ENCODE measurements around the gene SCD. TPM values are rescaled to one million over a fixed set of nuclear protein-coding genes. Genes with fewer than 3 reads are reported as not detected.

Gene SCD
- total RNA-seq, 2 experiments from 2014 or later: 1.7 TPM

- no peaks in the 10 kb centered on the region for H3K9me3 ChIP-seq (ENCODE audit: control insufficient read depth in 1 of 2, insufficient read depth in 1 of 2, low read length in 2 of 2)
- no peak overlapping the region for H3K27ac ChIP-seq (ENCODE audit: low read depth in 1 of 2, low read length in 2 of 2)
- H3K4me1 ChIP-seq (ENCODE audit: insufficient read depth, low read length): no peaks in the 10 kb centered on the region
- intact Hi-C loops (cut with DNase I, micrococcal nuclease): no loop called here
- Mint-ChIP-seq H3K9me3 (no peaks in the 10 kb centered on the region), H3K27ac (no peak overlapping the region), H3K4me3 (no peak overlapping the region), H3K27me3 (peaks cover 52% of the 10 kb centered on the region), H3K36me3 (ENCODE audit: low read depth) (no peaks in the 10 kb centered on the region), H3K4me1 (ENCODE audit: low read depth) (no peaks in the 10 kb centered on the region)
- POLR2A ChIA-PET: no interaction called here
- ATAC-seq (ENCODE audit: poor library complexity) (no peak), DNase-seq (no peak)
- no peak overlapping the region for H3K4me3 ChIP-seq (ENCODE audit: low read length)
- no peaks in the 10 kb centered on the region for H3K36me3 ChIP-seq (ENCODE audit: insufficient read depth, low read length)
- TF ChIP-seq CTCF (IDR thresholded peaks at IDR 0.05): no peak
- H3K27me3 ChIP-seq (ENCODE audit: control insufficient read depth in 1 of 2, insufficient read depth in 2 of 2, low read length in 2 of 2): peaks cover 8 to 30% of the 10 kb centered on the region in 2 experiments
- CTCF ChIA-PET: no interaction called here
Measured at GRCh38 chr10:100318207-100318606, 28.8 kb upstream of the SCD start.

GRCh38 chr10:100319707-100320402 is 27.2 kb upstream of the SCD start:
- Histone ChIP-seq H3K27ac (ENCODE audit: low read depth in 1 of 2, low read length in 2 of 2) (no peak overlapping the region), H3K9me3 (ENCODE audit: control insufficient read depth in 1 of 2, insufficient read depth in 1 of 2, low read length in 2 of 2) (no peaks in the 10 kb centered on the region), H3K4me3 (ENCODE audit: low read length) (no peak overlapping the region), H3K36me3 (ENCODE audit: insufficient read depth, low read length) (no peaks in the 10 kb centered on the region), H3K4me1 (ENCODE audit: insufficient read depth, low read length) (no peaks in the 10 kb centered on the region), H3K27me3 (ENCODE audit: control insufficient read depth in 1 of 2, insufficient read depth in 2 of 2, low read length in 2 of 2) (peaks cover 0 to 22% of the 10 kb centered on the region in 2 experiments)
- H3K9me3 Mint-ChIP-seq: no peaks in the 10 kb centered on the region
- ChIA-PET CTCF (no interaction called here), POLR2A (no interaction called here)
- no peaks in the 10 kb centered on the region for H3K4me1 Mint-ChIP-seq (ENCODE audit: low read depth)
- H3K4me3 Mint-ChIP-seq: no peak overlapping the region
- no peak overlapping the region for H3K27ac Mint-ChIP-seq
- intact Hi-C loops (cut with DNase I, micrococcal nuclease): no loop called here
- ATAC-seq (ENCODE audit: poor library complexity) (no peak), DNase-seq (no peak)
- no peak for TF ChIP-seq CTCF (IDR thresholded peaks at IDR 0.05)
- peaks cover 40% of the 10 kb centered on the region for H3K27me3 Mint-ChIP-seq
- no peaks in the 10 kb centered on the region for H3K36me3 Mint-ChIP-seq (ENCODE audit: low read depth)

GRCh38 chr10:100325158-100325557 is 21.9 kb upstream of the SCD start:
- H3K4me3 ChIP-seq (ENCODE audit: low read length): no peak overlapping the region
- H3K27ac Mint-ChIP-seq: no peak overlapping the region
- no peak overlapping the region for H3K27ac ChIP-seq (ENCODE audit: low read depth in 1 of 2, low read length in 2 of 2)
- no peaks in the 10 kb centered on the region for H3K9me3 Mint-ChIP-seq
- ATAC-seq (ENCODE audit: poor library complexity) (no peak), DNase-seq (no peak)
- no peaks in the 10 kb centered on the region for H3K9me3 ChIP-seq (ENCODE audit: control insufficient read depth in 1 of 2, insufficient read depth in 1 of 2, low read length in 2 of 2)
- no peaks in the 10 kb centered on the region for H3K27me3 ChIP-seq (ENCODE audit: control insufficient read depth in 1 of 2, insufficient read depth in 2 of 2, low read length in 2 of 2)
- ChIA-PET POLR2A (no interaction called here), CTCF (no interaction called here)
- H3K4me1 ChIP-seq (ENCODE audit: insufficient read depth, low read length): peaks cover 5% of the 10 kb centered on the region
- H3K27me3 Mint-ChIP-seq: peaks cover 12% of the 10 kb centered on the region
- H3K4me3 Mint-ChIP-seq: no peak overlapping the region
- intact Hi-C loops (cut with DNase I, micrococcal nuclease): no loop called here
- no peaks in the 10 kb centered on the region for H3K36me3 Mint-ChIP-seq (ENCODE audit: low read depth)
- TF ChIP-seq CTCF (IDR thresholded peaks at IDR 0.05): no peak
- H3K4me1 Mint-ChIP-seq (ENCODE audit: low read depth): peaks cover 6% of the 10 kb centered on the region
- H3K36me3 ChIP-seq (ENCODE audit: insufficient read depth, low read length): no peaks in the 10 kb centered on the region
